Pericardium fibroblast (primary cell): Measurements from ENCODE around the gene KLHDC7B. TPM values are rescaled to one million over a fixed set of nuclear protein-coding genes. Genes with fewer than 3 reads are reported as not detected.

Experiments used
- total RNA-seq: library from RNA; depleted of rRNA; stranded (reverse); fragments of >200 nt; gene quantifications from 2 replicates; pipeline ENCODE4 v1.2.3, GENCODE V29; 2015

The KLHDC7B gene
- 1.8 and 2.4 TPM in 2 replicates for total RNA-seq

DNA sequence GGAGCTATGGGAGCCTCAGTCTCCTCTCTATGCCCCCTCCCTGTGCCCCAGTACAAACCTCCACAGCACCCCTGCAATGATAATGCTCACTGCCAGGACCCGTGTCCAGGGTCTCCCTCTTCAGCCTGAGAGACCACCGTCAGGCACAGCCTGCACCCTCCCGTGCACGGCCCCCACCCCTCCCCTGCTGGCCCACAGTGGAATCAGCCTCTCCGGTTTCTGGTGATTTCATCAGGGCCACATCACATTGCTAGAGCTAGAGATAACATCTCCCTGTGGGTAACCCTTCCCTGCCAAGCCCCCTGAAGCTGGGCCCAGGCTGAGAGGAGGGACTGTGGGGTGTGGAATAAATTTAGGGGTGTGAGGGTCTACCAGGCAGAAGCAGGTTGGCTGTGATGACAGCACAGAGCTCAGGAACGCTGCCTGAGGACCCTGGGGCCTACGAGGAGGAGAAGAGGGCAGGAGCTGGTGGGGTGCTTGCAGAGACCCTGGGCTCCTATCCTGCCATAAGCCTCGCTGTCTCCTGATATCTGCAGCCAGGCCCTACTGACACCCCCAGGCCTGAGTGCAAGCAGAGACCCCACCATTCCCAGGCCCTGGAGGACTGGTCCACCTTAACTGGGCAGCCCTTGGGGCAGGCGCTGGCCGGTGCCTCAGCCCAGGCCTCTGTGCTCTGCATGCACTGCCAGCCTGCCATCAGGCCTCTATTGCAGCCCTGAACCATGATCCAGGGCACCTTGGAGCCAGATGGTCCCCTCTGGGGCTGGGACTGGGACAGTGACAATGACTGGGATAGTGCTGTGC, at the start of gene KLHDC7B:
TSS of gene KLHDC7B (plus strand) at position 378 of the 804 bp plus-strand sequence. CDS start at position 723, 345 bp downstream.

GRCh38 chr22:50507421-50507990, 38.2 kb upstream of the KLHDC7B start, which contains the start of gene LMF2:
Gene LMF2, minus strand, starts transcription at chr22:50507702. Its CDS starts 27 bp downstream, at chr22:50507675.

DNA sequence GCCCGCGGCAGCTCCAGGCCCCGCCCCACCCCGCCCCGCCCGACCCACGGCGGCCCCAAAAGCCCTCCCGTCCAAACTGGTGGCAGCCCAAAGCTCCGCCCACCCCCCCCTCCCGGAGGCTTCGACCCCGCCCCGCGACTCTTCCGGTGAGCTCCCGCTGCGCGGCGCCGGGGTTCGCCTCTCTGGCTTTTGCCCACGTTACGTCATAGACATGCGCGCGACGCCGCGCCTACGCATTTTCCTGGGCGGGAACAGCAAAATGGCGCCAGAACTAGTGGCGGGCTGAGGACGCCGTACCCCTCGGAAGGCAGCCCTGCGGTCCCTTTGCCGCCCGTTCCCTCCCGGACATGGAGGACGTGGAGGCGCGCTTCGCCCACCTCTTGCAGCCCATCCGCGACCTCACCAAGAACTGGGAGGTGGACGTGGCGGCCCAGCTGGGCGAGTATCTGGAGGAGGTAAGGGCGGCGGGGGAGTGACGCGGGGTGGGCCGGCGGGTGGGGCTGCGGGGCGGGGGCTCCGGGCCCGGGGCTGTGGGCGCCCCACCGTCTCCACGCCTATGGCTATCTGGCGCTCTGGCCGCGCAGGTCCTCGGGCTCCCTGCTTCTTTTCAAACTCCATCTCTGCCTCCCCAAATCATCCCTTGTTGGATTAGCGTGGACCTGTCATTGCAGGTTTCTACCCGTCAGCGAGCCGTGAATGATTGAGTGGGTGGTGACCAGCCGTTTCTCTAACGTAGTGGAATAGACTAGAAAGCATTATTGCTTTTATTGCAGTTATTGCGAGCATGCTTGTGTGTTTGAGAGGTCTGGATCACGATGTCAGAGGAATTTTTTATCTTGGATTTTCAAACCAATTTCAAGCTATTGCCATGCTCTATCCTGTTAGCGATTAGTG, 37.5 kb upstream of the KLHDC7B start, which contains the start of gene NCAPH2:
TSS of gene NCAPH2 (plus strand) at position 234 of the 894 bp plus-strand sequence. CDS start at position 348, 114 bp downstream.

GRCh38 chr22:50525104-50525857, 20.4 kb upstream of the KLHDC7B start, which contains the start of gene SCO2:
Gene SCO2, minus strand, starts transcription at chr22:50525598. Its CDS starts 1,187 bp downstream, at chr22:50524411.

DNA sequence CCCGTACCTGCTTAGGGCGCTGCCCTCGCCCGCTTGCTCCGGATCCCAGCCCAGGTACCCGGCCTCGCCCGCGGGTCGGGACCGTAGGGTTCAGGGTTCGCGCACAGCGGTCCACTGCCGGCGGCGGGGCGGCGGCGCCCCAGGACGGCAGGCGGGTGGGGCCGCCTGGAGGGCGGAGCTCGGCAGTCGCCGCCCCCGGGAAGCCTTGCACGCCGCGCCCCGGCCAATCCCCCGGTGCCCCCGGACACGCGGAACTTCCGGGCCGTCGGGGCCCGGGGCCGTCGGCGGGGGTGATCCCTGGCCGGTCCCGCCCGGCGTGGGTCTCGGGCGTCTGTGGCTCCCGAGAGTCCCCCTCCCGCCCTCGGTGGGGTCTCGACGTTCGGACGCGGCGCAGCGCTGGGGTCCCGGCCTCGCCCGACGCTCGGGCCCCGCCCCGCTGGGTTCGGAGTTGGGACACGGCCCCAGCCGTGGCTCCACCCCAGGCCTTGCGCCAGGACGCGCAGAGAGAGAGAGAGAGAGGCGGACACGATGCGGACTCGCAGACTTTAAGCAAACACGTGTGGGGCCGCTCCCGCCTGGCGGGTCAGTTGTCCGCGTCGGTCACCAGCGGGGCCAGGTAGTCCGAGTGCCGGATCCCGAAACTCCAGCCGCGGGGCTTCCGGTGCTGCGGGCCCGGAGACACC, 15.7 kb upstream of the KLHDC7B start, which contains the start of gene TYMP:
TSS of gene TYMP (minus strand) at position 116 of the 683 bp plus-strand sequence. CDS start 303 bp downstream, outside the sequence.

GRCh38 chr22:50562523-50563412, 17.1 kb downstream of the KLHDC7B start, which contains the start of gene SYCE3:
Gene SYCE3, minus strand, starts transcription at chr22:50562919. Its CDS starts 6,514 bp downstream, at chr22:50556405.

DNA sequence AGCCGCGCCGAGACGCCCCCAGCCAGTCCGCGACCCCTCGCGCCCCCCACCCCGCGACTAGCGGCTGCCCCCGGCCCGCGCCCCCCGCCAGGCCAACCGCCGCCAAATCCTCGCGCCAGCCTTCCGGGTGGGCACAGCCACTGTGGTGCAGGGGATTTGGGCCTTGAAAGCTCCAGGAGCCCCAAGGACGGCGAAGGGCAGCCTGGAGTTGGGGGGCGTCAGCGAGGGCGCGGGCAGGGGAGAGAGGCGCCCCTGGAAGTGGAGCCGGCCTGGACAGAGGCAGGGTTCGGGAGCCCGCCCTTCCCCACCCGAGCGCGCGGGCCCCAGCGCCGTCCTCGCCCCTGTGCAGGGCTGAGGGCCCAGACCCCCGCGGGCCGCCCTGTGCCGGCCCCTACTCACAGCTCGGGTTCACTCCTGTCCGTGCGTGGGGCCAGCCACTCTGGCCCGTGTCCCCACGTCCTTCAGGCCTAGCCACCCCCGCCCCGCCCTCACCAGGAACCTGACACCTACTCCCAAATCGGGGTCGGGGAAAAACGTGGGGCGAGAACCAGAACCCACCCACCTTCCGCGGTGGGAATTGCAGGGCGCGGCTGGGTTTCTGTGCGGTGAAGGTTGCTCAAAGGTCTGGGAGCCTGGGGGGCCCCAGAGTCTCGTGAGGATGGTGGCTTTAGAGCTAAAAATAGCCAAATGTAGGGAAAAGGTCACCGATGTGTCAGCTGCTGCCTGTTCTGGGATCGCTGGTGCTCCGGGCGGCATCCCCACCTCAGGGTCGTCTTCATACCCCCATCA, 32.5 kb downstream of the KLHDC7B start, which contains the start of gene CPT1B:
TSS of gene CPT1B (minus strand) at position 441 of the 789 bp plus-strand sequence. CDS start 512 bp downstream, outside the sequence.

GRCh38 chr22:50582493-50583293, 37.0 kb downstream of the KLHDC7B start, which contains the start of gene CHKB:
Gene CHKB, minus strand, starts transcription at chr22:50582849. Its CDS starts 68 bp downstream, at chr22:50582781.

DNA sequence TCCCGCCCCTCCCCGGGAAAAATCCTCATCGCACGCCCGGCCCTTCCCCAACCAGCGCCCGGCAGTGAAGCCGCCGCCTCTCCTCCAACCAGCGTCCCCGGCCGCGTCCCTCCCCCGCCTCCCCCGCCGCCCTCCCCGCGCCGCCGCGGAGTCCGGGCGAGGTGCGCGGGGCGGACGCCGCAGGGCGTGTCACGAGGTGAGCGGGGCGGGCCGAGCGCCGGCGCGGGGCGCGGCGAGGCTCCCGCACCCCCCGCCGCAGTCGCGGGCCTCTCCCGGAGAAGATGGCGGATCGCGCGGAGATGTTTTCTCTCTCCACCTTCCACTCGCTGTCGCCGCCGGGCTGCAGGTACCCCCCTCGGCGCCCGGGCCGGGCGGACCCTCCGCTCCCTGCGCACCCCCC, 54.8 kb downstream of the KLHDC7B start, which contains the start of gene MAPK8IP2:
TSS of gene MAPK8IP2 (plus strand) at position 256 of the 400 bp plus-strand sequence. CDS start at position 282, 26 bp downstream.

Other genes starting within 250 kb of the KLHDC7B start
- gene PLXNB2, start 238.3 kb upstream of the KLHDC7B start, total RNA-seq = 143 and 157 TPM in 2 replicates
- gene DENND6B, start 218.9 kb upstream of the KLHDC7B start, total RNA-seq = 6.6 and 8.5 TPM in 2 replicates
- gene PPP6R2, start 202.6 kb upstream of the KLHDC7B start, total RNA-seq = 44.7 and 47.3 TPM in 2 replicates
- 53.8 and 57.3 TPM in 2 replicates for gene SBF1, start 70.9 kb upstream of the KLHDC7B start, total RNA-seq
- gene ADM2, start 64.4 kb upstream of the KLHDC7B start, total RNA-seq = 14.5 and 35.9 TPM in 2 replicates
- gene MIOX, start 59.0 kb upstream of the KLHDC7B start, total RNA-seq = 0.43 TPM in 1 of 2 replicates, not detected in the other
- gene LMF2, start 38.2 kb upstream of the KLHDC7B start, total RNA-seq = 64.2 and 77.0 TPM in 2 replicates
- 22.5 and 28.0 TPM in 2 replicates for gene NCAPH2, start 37.7 kb upstream of the KLHDC7B start, total RNA-seq
- 1.3 and 2.5 TPM in 2 replicates for gene SCO2, start 20.3 kb upstream of the KLHDC7B start, total RNA-seq
- 46.3 and 57.6 TPM in 2 replicates for gene TYMP, start 15.9 kb upstream of the KLHDC7B start, total RNA-seq
- not detected in 2 replicates for gene SYCE3, start 17.0 kb downstream of the KLHDC7B start, total RNA-seq
- gene CPT1B, start 32.5 kb downstream of the KLHDC7B start, total RNA-seq = 0.51 and 1.4 TPM in 2 replicates
- gene CHKB, start 37.0 kb downstream of the KLHDC7B start, total RNA-seq = 25.7 and 26.1 TPM in 2 replicates
- gene MAPK8IP2, start 54.9 kb downstream of the KLHDC7B start, total RNA-seq = 0.68 and 2.7 TPM in 2 replicates
- 42.0 and 68.4 TPM in 2 replicates for gene ARSA, start 82.3 kb downstream of the KLHDC7B start, total RNA-seq
- 2.5 and 3.8 TPM in 2 replicates for gene SHANK3, start 126.9 kb downstream of the KLHDC7B start, total RNA-seq
- not detected in 2 replicates for gene ACR, start 192.3 kb downstream of the KLHDC7B start, total RNA-seq
- gene RABL2B, start 237.7 kb downstream of the KLHDC7B start, total RNA-seq = 6.7 and 16.2 TPM in 2 replicates